Urinary bladder (tissue), 4 donors: ENCODE data around the gene XBP1. TPM values are rescaled to one million over a fixed set of nuclear protein-coding genes. Genes with fewer than 3 reads are reported as not detected.
A peak's percentile ranks its signal among the peaks of the same experiment; 100 is the strongest.
"Not testable (repeated sequence)": the region's sequence is repeated elsewhere in the genome, so short reads cannot be mapped to it uniquely, and the experiment has no call there.

Source experiments
- DNase-seq: peaks from one replicate; pipeline ENCODE4 v3.0.0-alpha.2; 2015; ENCODE audit errors: extremely low spot score
- H3K27ac ChIP-seq: one replicate; pipeline ENCODE4 v1.5.1; 2013; ENCODE audit warnings: low read depth, mild to moderate bottlenecking, moderate library complexity
- H3K36me3 ChIP-seq: one replicate; pipeline ENCODE4 v1.6.1; 2013; ENCODE audit warnings: mild to moderate bottlenecking, moderate library complexity; ENCODE audit not compliant: insufficient read depth
- H3K4me1 ChIP-seq: one replicate; pipeline ENCODE4 v1.6.1; 2013; ENCODE audit warnings: mild to moderate bottlenecking, moderate library complexity; ENCODE audit not compliant: insufficient read depth
- H3K4me3 ChIP-seq: one replicate; pipeline ENCODE4 v1.5.1; 2013; ENCODE audit warnings: low read depth, low read length
- WGBS: extraction: QIAGEN DNeasy Blood & Tissue Kit; methylation state at CpG from one replicate; pipeline ENCODE4 v1.1.7; 2013; 5-methylcytosine and 5-hydroxymethylcytosine counted together
- polyA plus RNA-seq: library from polyadenylated mRNA; stranded (reverse); fragments of 200-250 nt; gene quantifications from one replicate; pipeline ENCODE4 v1.2.3, GENCODE V29; 2013
- total RNA-seq: library from RNA; depleted of rRNA; stranded (reverse); fragments of >200 nt; gene quantifications from one replicate; pipeline ENCODE4 v1.2.3, GENCODE V29; 2014
- donor health status: healthy with polysubstance abuse.
- donor health status: healthy.

Gene XBP1
- total RNA-seq (168 TPM), polyA plus RNA-seq (68.1 TPM)

DNA sequence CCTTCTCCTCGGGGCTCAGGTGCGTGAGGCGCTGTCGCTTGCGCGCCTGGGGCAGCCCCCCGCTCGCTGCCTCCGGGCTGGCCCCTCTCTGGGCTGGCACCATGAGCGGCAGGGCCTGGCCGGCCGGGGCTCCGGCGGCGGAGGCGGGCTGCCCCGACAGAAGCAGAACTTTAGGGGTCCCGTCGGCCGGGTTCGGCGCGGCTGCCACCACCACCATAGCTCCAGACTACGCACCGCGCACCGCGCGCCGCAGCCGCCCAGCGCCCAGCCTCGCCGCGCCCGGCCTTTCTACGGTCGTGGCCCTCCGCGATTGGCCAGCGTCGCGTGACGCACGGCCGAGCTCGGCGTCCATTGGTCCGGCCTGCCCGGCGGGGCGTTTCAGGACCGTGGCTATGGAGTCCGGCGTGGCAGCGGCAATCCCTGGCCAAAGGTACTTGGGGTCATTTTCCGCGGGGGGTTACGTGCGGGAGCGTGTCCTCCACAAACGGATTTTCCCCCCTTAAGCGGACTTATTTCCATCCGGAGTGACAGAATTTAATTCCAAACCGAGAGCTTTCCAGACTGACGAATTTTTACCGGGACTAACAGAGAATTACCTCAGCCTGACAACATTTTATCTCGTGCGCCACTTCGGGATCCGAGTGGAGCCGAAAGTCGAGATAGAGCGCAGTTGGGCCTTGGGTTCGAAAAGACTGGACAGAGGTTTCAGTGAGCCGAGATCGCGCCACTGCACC is at the start of gene XBP1:
Gene XBP1 (minus strand): TSS at position 262 of the 734 bp plus-strand sequence.
- peak within 1 kb of the TSS; percentile 92 for H3K4me3 ChIP-seq
- peak; percentile 84 for DNase-seq
- under 1% methylated on average over 78 of the region's 78 CpGs for WGBS
- H3K36me3 ChIP-seq = peaks cover 4% of the 10 kb centered on the region
- no peaks in the 10 kb centered on the region for H3K4me1 ChIP-seq
- peak within 1 kb of the TSS; percentile 100 for H3K27ac ChIP-seq

DNA sequence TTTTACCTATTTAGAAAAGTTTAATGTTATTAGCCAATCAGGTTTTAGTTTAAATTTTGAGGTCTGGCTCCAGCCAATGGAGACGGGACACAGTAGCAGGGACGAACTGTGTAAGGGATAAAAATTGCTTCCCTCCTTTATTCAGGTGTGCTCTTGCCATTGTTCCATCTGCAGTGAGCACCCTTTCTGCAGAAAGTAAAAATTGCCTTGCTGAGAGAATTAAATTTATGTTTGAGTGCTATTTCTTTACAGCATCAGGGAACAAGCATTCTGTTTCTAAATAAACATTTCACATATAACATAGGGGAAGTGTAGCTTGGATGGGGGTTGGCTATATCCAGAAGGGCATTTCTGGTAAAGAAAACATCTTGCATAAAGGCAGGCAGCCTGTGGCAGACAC is 46.6 kb upstream of the XBP1 start:
- H3K4me3 ChIP-seq = no peak overlapping the region
- no peaks in the 10 kb centered on the region for H3K36me3 ChIP-seq
- no peak overlapping the region for H3K27ac ChIP-seq
- 93% methylated on average over 2 of the region's 2 CpGs for WGBS
- DNase-seq = no peak
- H3K4me1 ChIP-seq = no peaks in the 10 kb centered on the region

DNA sequence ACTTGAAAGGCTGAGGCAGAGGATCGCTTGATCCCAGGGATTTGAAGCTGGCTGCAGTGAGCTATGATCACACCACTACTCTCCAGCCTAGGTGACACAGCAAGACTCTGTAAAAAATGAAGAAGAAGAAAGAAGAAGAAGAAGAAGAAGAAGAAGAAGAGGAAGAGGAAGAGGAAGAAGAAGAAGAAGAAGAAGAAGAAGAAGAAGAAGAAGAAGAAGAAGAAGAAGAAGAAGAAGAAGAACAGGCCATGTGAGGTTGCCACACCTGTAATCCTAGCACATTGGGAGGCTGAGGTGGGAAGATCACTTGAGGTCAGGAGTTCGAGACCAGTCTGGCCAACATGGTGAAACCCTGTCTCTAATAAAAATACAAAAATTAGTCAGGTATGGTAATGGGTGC is 43.9 kb upstream of the XBP1 start:
- H3K27ac ChIP-seq, H3K4me3 ChIP-seq, H3K4me1 ChIP-seq, DNase-seq, H3K36me3 ChIP-seq: not testable (repeated sequence)
- WGBS = 86% methylated on average over 2 of the region's 2 CpGs

DNA sequence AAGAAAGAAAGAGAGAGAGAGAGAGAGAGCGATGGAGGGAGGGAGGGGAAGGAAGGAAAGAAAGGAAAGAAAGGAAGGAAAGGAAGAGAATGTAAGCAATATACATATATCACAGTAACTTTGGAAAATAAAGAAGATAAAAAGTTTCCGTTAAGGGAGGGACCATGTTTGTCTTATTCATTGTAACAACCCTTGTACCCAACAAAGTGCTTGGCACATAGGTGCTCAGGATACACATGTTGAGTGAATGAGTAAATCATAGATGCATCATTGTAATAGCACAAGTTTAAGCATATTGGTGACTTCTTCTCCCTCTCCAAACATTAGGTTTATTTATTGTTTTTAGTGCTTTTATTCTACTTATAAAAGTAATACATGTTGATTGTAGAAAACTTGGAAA is 43.3 kb upstream of the XBP1 start:
- WGBS = 87% methylated on average over 2 of the region's 2 CpGs
- DNase-seq = no peak
- Histone ChIP-seq H3K4me3 (no peak overlapping the region), H3K36me3 (no peaks in the 10 kb centered on the region), H3K4me1 (no peaks in the 10 kb centered on the region), H3K27ac (no peak overlapping the region)

DNA sequence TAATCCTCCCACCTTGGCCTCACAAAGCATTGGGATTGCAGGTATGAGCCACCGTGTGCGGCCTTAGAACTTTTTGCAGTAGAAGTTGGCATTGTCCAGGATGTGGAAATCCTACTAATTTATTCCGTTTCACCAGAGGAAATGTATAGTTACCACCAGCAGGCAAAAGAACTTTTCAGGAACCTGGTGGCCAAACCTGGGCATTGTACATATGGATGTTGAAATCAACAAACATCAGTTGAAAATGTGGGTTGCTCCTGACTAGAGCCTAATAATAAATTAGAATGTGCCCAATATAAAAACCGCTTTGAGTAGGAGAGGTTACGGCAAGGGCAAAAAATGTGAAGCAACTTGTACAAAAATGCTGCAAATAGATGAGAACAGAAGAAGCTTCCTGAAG is 40.7 kb upstream of the XBP1 start:
- Histone ChIP-seq H3K36me3 (no peaks in the 10 kb centered on the region), H3K4me3 (no peak overlapping the region), H3K4me1 (no peaks in the 10 kb centered on the region), H3K27ac (no peak overlapping the region)
- no peak for DNase-seq
- WGBS = 92% methylated on average over 5 of the region's 5 CpGs

DNA sequence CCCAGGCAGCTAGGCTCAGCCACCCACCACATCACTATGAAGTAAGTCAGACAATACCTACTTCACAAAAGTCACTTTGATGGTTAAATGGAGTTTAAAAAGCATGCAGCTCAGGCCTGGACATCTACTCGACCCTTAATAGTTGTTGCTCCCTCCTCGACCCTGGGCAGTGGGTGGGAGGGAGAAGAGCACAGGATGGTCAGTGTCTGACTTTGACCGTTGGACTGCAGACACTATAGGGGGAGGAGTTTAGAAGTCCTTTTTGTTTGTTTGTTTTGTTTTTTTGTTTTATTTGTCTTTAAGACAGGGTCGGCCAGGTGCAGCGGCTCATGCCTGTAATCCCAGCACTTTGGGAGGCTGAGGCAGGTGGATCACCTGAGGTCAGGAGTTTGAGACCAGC is 38.6 kb upstream of the XBP1 start:
- no peaks in the 10 kb centered on the region for H3K36me3 ChIP-seq
- no peak for DNase-seq
- H3K4me3 ChIP-seq = no peak overlapping the region
- no peak overlapping the region for H3K27ac ChIP-seq
- WGBS = 74% methylated on average over 5 of the region's 5 CpGs
- H3K4me1 ChIP-seq = no peaks in the 10 kb centered on the region

DNA sequence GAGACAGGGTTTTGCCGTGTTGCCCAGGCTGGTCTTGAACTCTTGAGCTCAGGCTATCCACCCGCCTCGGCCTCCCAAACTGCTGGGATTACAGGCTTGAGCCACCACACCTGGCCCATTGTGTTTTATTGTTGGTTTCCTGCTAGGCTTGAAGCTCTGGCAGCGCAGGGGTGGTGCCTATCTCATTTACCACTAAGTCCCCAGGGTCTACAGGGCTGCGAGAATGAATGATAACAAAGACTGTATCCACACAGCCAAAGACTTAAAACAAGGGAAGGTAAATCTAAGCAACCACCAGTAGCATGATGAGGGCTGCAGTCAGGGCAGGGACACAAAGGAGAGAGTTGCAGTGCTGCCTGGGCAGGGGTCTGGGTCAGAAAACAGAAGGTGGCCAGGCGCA is 37.3 kb upstream of the XBP1 start:
- WGBS = 88% methylated on average over 6 of the region's 6 CpGs
- H3K27ac ChIP-seq = no peak overlapping the region
- H3K36me3 ChIP-seq = no peaks in the 10 kb centered on the region
- no peaks in the 10 kb centered on the region for H3K4me1 ChIP-seq
- no peak overlapping the region for H3K4me3 ChIP-seq
- no peak for DNase-seq

DNA sequence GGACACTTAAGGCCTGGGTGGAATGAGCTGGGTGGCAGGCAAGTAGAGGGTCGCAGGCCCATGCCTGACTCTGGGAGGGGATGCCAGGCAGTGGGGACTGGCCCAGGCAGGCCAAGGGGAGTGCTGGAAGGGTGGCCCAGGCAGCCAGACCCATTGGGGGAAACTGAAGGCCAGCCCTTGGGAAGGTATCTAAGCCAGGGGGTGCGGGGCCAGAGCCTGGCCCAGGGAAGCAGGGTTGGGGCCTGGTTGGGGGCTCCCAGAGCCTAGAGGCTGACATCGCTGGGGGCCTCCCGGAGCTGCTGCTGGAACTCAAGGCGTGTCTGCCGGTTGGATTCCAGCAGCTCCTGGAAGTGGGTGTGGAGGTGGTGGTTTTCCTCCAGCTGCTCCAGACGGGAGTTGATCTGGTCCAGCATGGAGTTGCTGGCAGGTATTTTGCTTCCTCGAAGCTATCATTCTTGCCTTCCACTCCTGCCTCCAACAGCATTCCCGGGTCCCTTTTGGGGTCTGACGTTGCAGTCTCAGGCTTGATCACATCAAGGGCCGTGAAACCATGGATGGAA is 35.3 kb upstream of the XBP1 start:
- H3K4me1 ChIP-seq = no peaks in the 10 kb centered on the region
- H3K4me3 ChIP-seq = no peak overlapping the region
- H3K36me3 ChIP-seq = no peaks in the 10 kb centered on the region
- 93% methylated on average over 11 of the region's 11 CpGs for WGBS
- H3K27ac ChIP-seq = no peak overlapping the region
- DNase-seq = no peak

DNA sequence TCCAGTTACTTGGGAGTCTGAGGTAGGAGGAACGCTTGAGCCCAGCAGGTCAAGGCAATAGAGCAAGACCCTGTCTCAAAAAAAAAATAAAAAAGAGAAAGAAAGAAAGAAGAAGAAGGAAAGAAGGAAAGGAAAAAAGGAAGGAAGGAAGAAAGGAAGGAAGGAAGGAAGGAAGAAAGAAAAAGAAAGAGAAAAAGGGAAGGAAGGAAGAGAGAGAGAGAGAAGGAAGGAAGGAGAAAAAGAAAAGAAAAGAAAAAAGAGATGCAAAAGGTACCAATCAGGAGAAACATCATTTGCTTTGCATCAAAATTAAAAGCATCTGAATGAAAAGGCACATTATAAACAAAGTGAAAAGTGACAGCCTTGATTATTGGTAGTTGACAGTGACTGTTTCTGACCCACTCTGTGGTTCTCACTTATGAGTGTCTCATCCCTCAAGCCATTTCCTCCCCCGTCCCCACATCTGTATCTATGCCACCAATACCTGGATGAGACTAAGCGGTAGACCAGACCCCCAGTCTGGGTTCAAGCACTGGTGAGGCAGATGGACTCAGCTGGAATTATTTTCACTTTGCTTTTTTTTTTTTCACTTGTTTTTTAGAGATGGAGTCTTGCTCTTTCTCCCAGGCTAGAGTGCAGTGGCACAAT is 33.0 kb upstream of the XBP1 start:
- Histone ChIP-seq H3K4me3 (no peak overlapping the region), H3K36me3 (no peaks in the 10 kb centered on the region), H3K27ac (no peak overlapping the region), H3K4me1 (no peaks in the 10 kb centered on the region)
- WGBS = 90% methylated on average over 3 of the region's 3 CpGs
- DNase-seq = no peak

DNA sequence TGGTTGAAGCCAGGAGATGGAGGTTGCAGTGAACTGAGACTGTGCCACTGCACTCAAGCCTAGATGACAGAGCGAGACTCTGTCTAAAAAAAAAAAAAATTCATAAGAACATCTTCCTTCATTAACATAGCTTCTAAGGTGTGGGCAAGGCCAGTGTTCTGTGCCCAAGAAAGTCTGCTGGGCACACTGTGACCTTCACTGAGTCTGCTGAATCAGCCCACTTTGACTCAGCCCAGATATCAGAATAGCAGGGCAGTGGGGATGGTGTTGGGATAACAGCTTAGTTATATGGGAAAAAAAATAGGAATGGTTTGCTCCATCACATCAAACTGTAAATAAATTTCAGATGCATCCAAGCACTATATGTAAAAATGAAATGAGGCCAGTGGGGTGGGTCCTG is 32.4 kb upstream of the XBP1 start:
- Histone ChIP-seq H3K27ac (no peak overlapping the region), H3K4me3 (no peak overlapping the region), H3K36me3 (no peaks in the 10 kb centered on the region), H3K4me1 (no peaks in the 10 kb centered on the region)
- no peak for DNase-seq
- 98% methylated on average over 1 of the region's 1 CpG for WGBS

DNA sequence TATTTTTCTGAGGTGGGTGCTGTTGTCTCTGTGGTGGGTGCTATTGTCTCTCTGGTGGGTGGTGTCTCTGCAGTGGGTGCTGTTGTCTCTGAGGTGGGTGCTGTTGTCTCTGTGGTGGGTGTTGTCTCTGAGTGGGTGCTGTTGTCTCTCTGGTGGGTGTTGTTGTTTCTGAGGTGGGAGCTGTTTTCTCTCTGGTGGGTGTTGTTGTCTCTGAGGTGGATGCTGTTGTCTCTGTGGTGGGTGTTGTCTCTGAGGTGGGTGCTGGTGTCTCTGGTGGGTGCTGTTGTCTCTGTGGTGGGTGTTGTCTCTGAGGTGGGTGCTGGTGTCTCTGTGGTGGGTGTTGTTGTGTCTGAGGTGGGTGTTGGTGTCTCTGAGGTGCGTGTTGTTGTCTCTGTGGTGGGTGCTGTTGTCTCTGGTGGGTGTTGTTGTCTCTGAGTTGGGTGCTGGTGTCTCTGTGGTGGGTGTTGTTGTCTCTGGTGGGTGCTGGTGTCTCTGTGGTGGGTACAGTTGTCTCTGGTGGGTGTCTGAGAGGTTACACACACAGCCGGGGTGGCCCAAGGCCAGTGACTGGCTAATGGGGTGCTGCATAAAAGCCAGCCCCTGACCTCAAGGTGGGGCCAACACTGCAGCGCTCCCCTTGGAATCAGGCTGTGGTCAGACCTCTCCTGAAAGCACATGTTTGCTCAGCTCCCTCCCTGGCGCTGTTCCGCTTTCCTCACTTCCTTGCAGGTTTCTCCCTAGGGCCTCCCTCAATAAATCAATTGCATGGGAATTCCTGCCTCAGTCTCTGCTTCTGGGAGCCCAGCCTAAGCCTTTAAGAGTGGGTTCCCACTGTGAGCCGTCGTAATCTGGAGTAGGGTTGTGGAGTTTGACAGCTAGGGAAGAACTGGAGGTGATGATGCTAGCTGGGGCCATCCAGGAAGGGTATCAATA is 31.0 kb upstream of the XBP1 start:
- Histone ChIP-seq H3K36me3 (no peaks in the 10 kb centered on the region), H3K4me1 (no peaks in the 10 kb centered on the region), H3K27ac (no peak overlapping the region), H3K4me3 (no peak overlapping the region)
- WGBS = 84% methylated on average over 7 of the region's 7 CpGs
- DNase-seq = no peak

DNA sequence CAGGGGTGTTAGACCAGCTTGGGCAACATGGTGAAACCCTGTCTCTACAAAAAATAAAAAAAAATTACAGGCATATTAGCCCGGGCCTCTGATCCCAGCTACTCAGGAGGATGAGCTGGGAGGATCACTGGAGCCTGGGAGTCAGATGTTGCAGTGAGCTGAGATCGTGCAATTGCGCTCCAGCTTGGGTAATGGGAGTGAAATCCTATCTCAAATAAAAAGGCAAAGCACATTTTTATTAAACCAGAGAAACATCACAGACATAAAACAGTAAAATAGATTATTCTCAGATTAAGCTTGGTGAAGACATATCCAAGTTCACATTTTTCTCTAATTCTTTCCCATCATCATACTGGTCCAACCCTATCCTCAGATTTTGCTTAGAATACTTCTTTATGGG is 30.1 kb upstream of the XBP1 start:
- DNase-seq = no peak
- no peaks in the 10 kb centered on the region for H3K36me3 ChIP-seq
- no peak overlapping the region for H3K4me3 ChIP-seq
- no peak overlapping the region for H3K27ac ChIP-seq
- WGBS = 83% methylated on average over 3 of the region's 3 CpGs
- H3K4me1 ChIP-seq = no peaks in the 10 kb centered on the region

DNA sequence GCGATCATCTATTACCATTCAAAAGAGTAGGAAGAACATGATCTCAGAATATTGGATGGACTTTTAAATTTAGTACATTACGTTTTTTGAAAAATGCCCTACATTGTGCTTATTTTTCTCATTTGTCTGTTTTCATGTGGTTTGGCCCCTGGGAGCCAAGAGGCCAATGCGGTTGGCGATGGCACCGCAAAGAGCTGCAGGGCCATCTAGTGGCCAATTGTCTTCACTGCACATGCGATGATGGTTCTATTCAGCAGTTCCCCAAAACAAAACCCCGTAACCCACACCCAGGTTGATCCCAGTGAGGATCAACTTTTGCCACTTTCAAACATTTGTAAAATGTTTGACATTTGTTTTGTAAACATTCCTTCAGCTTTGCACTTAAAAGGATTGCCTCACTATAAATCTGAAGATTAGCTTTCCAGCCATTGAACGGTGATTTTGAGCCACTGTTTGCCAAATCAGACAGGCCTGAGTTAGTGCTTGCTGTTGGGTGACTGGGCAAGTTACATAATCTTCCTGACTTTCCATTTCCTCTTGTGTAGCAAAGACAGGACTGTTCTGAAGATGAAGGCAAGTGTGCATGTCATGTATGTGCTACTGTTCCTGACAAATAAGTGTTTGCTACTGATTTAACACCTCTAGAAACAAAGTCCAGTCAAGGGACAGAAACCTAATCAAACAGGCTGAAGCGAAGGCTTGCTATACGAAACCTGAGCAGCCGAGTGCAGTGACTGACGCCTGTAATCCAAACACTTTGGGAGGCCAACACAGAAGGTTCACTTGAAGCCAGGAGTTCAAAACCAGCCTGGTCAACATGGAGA is 29.2 kb upstream of the XBP1 start:
- DNase-seq = no peak
- no peak overlapping the region for H3K27ac ChIP-seq
- no peak overlapping the region for H3K4me3 ChIP-seq
- H3K36me3 ChIP-seq = no peaks in the 10 kb centered on the region
- 39% methylated on average over 12 of the region's 12 CpGs for WGBS
- H3K4me1 ChIP-seq = no peaks in the 10 kb centered on the region
